CD14-positive monocyte (primary cell): ENCODE data around the gene GLIPR1L2. TPM values are rescaled to one million over a fixed set of nuclear protein-coding genes. Genes with fewer than 3 reads are reported as not detected.
A peak's percentile ranks its signal among the peaks of the same experiment; 100 is the strongest.

Experiments
- DNase-seq, 3 donors: peaks; one replicate each; pipeline ENCODE4 v3.0.0-alpha.2; 2011 to 2022
- H2AFZ ChIP-seq: 2 replicates; pipeline ENCODE4 v1.6.0; 2012; ENCODE audit warnings: mild to moderate bottlenecking, low read depth, low read length, inconsistent platforms; ENCODE audit not compliant: insufficient read depth, poor library complexity, severe bottlenecking
- H3K27ac ChIP-seq, 2 donors: 1 replicate in 1 of 2; 2 replicates in 1 of 2; pipeline ENCODE4 v1.5.1; 2012 to 2013; ENCODE audit warnings: low read length in 2 of 2, control low read depth in 1 of 2, inconsistent platforms in 1 of 2, low read depth in 1 of 2, mild to moderate bottlenecking in 1 of 2
- H3K27me3 ChIP-seq, 2 donors: one replicate each; pipeline versions ENCODE4 v1.6.0 to v1.6.1; 2011 to 2013; ENCODE audit warnings: low read length in 2 of 2; ENCODE audit not compliant: control insufficient read depth in 2 of 2, insufficient read depth in 2 of 2
- H3K36me3 ChIP-seq, 2 donors: replicated peaks in 1 of 2; 1 replicate in 1 of 2; 2 replicates in 1 of 2; pipeline versions ENCODE4 v1.5.1 to v1.6.1; 2012 to 2013; ENCODE audit warnings: low read length in 2 of 2, control low read depth in 1 of 2, inconsistent platforms in 1 of 2, mild to moderate bottlenecking in 1 of 2; ENCODE audit not compliant: insufficient read depth in 2 of 2, control insufficient read depth in 1 of 2
- H3K4me1 ChIP-seq, 2 donors: 1 replicate in 1 of 2; 2 replicates in 1 of 2; pipeline versions ENCODE4 v1.5.1 to v1.6.1; 2012 to 2013; ENCODE audit warnings: low read length in 2 of 2, control low read depth in 1 of 2, inconsistent platforms in 1 of 2, mild to moderate bottlenecking in 1 of 2, moderate library complexity in 1 of 2; ENCODE audit not compliant: insufficient read depth in 2 of 2, control insufficient read depth in 1 of 2
- H3K4me2 ChIP-seq: replicated peaks from 2 replicates; pipeline ENCODE3; 2012; ENCODE audit warnings: low read length, moderate library complexity, mild to moderate bottlenecking; ENCODE audit not compliant: poor library complexity, severe bottlenecking; ENCODE audit errors: extremely low read depth
- H3K4me3 ChIP-seq, 3 experiments: fragments of 200-600 bp in 1 of 3; sonication (generic) in 1 of 3; replicated peaks in 1 of 3; 1 replicate in 2 of 3; 2 replicates in 1 of 3; pipeline ENCODE4 v1.5.1; 2011 to 2013; ENCODE audit warnings: low read length in 3 of 3, mild to moderate bottlenecking in 3 of 3, control low read depth in 2 of 3, low read depth in 2 of 3, inconsistent platforms in 1 of 3, moderate library complexity in 1 of 3
- H3K79me2 ChIP-seq: 2 replicates; pipeline ENCODE4 v1.6.0; 2012; ENCODE audit warnings: mild to moderate bottlenecking, control low read depth, inconsistent platforms, low read length, moderate library complexity; ENCODE audit not compliant: insufficient read depth
- H3K9ac ChIP-seq: 2 replicates; pipeline ENCODE4 v1.6.0; 2017; ENCODE audit warnings: low read length, mild to moderate bottlenecking; ENCODE audit not compliant: insufficient read depth, poor library complexity, severe bottlenecking
- H3K9me3 ChIP-seq, 2 donors: replicated peaks in 1 of 2; 1 replicate in 1 of 2; 2 replicates in 1 of 2; pipeline versions ENCODE4 v1.5.1 to v1.6.1; 2012 to 2013; ENCODE audit warnings: low read length in 2 of 2, control low read depth in 1 of 2; ENCODE audit not compliant: control insufficient read depth in 1 of 2, insufficient read depth in 1 of 2
- H4K20me1 ChIP-seq: 2 replicates; pipeline ENCODE4 v1.6.0; 2012; ENCODE audit warnings: mild to moderate bottlenecking, low read length, control low read depth, moderate library complexity; ENCODE audit not compliant: insufficient read depth
- H3K27ac Mint-ChIP-seq, 7 donors: one replicate each; pipeline ENCODE4 v1.8.0; 2020; ENCODE audit warnings: mild to moderate bottlenecking in 7 of 7, mixed read lengths in 7 of 7, moderate library complexity in 6 of 7, inconsistent platforms in 2 of 7
- H3K27me3 Mint-ChIP-seq, 3 donors: one replicate each; pipeline ENCODE4 v1.8.0; 2021 to 2022; ENCODE audit warnings: low read depth in 3 of 3, mild to moderate bottlenecking in 3 of 3, mixed read lengths in 3 of 3, moderate library complexity in 3 of 3, inconsistent platforms in 1 of 3
- H3K36me3 Mint-ChIP-seq, 2 donors: one replicate each; pipeline ENCODE4 v1.8.0; 2020; ENCODE audit warnings: mixed read lengths in 2 of 2, inconsistent platforms in 1 of 2, mild to moderate bottlenecking in 1 of 2
- H3K4me1 Mint-ChIP-seq: one replicate; pipeline ENCODE4 v1.8.0; 2020; ENCODE audit warnings: mild to moderate bottlenecking, mixed read lengths
- H3K4me3 Mint-ChIP-seq, 2 donors: one replicate each; pipeline ENCODE4 v1.8.0; 2020; ENCODE audit warnings: mild to moderate bottlenecking in 2 of 2, mixed read lengths in 2 of 2, moderate library complexity in 1 of 2
- H3K9me3 Mint-ChIP-seq, 7 donors: one replicate each; pipeline ENCODE4 v1.8.0; 2020 to 2022; ENCODE audit warnings: mixed read lengths in 7 of 7, mild to moderate bottlenecking in 6 of 7, moderate library complexity in 6 of 7, inconsistent platforms in 2 of 7
- CTCF ChIP-seq: fragments of 200-600 bp; IDR thresholded peaks from one replicate; pipeline ENCODE4 v1.8.0; 2022; ENCODE audit warnings: antibody characterized with exemption, mild to moderate bottlenecking
- WGBS: methylation state at CpG from one replicate; pipeline ENCODE4 v1.1.5; 2013; ENCODE audit warnings: missing lambda C conversion rate; ENCODE audit not compliant: insufficient coverage; 5-methylcytosine and 5-hydroxymethylcytosine counted together
- intact Hi-C, 2 donors: fragments of 100-400 bp; cut with micrococcal nuclease; formaldehyde crosslinking; loops; one replicate each; pipeline versions ENCODE4 v1.15.0 to v1.15.1; 2023
- polyA minus RNA-seq: library from RNA; depleted of rRNA, polyadenylated mRNA; stranded (reverse); fragments of >200 nt; gene quantifications from 2 replicates; pipeline ENCODE4 v1.2.3, GENCODE V29; 2012
- polyA plus RNA-seq, 3 donors: library from polyadenylated mRNA; depleted of rRNA in 1 of 3; unstranded in 2 of 3; stranded (reverse) in 1 of 3; fragments of 300-500 nt in 2 of 3; fragments of >200 nt in 1 of 3; fragmentation: Illumina TruSeq in 2 of 3; gene quantifications; 1 replicate in 2 of 3; 2 replicates in 1 of 3; pipeline ENCODE4 v1.2.3, GENCODE V29; 2012 to 2021
- total RNA-seq, 12 experiments: library from RNA in 1 of 12; stranded (reverse) in 1 of 12; fragments of 120-200 nt in 1 of 12; gene quantifications; one replicate each; pipeline ENCODE4 v1.2.4 and lab custom pipeline; 2013 to 2026; ENCODE audit warnings: mixed read lengths in 6 of 12, inconsistent platforms in 1 of 12

The GLIPR1L2 gene
- 0.04 TPM for total RNA-seq (2013)
- polyA plus RNA-seq (under 1 TPM in 2 of 3 donors, not detected in 1; 0.11 to 0.24 TPM), polyA minus RNA-seq (0.16 TPM in 1 of 2 replicates, not detected in the other), total RNA-seq (lab: John Stamatoyannopoulos, UW) (0 to 2.3 (median 0.07) reads per million in 11 experiments)

- Histone ChIP-seq H4K20me1 (no peaks in the 10 kb centered on the region), H3K27me3 (no peaks in the 10 kb centered on the region), H3K36me3 (no peaks in the 10 kb centered on the region), H3K4me2 (peak within 1 kb of the TSS; percentile 81), H2AFZ (peak within 1 kb of the TSS; percentile 93), H3K9me3 (no peaks in the 10 kb centered on the region), H3K9ac (peak within 1 kb of the TSS; percentile 76), H3K79me2 (no peaks in the 10 kb centered on the region), H3K4me1 (peaks cover 11 to 23% of the 10 kb centered on the region in 2 donors), H3K4me3 (peak within 1 kb of the TSS; percentile 44 to 87 (median 82)), H3K27ac (peak within 1 kb of the TSS; percentile 65 to 89)
- WGBS: 8% methylated on average over 31 of the region's 36 CpGs
- intact Hi-C loops: no loop called here
- H3K4me3 Mint-ChIP-seq: peak within 1 kb of the TSS; percentile 85 to 92
- peak within 1 kb of the TSS; percentile 86 to 94 (median 90) for H3K27ac Mint-ChIP-seq
- H3K27me3 Mint-ChIP-seq: peaks cover 0 to 1% (median 0%) of the 10 kb centered on the region in 3 donors
- peak; percentile 93 to 95 (median 94) for DNase-seq
- peaks cover 0 to 3% (median 0%) of the 10 kb centered on the region in 7 donors for H3K9me3 Mint-ChIP-seq
- TF ChIP-seq CTCF: peak; percentile 73
- peaks cover 29% of the 10 kb centered on the region for H3K4me1 Mint-ChIP-seq
- no peaks in the 10 kb centered on the region for H3K36me3 Mint-ChIP-seq
These were observed at the start of gene GLIPR1L2 for GRCh38 chr12:75390899-75391538. Gene GLIPR1L2, plus strand, starts transcription at chr12:75391089. Its CDS starts 28 bp downstream, at chr12:75391117.

DNA sequence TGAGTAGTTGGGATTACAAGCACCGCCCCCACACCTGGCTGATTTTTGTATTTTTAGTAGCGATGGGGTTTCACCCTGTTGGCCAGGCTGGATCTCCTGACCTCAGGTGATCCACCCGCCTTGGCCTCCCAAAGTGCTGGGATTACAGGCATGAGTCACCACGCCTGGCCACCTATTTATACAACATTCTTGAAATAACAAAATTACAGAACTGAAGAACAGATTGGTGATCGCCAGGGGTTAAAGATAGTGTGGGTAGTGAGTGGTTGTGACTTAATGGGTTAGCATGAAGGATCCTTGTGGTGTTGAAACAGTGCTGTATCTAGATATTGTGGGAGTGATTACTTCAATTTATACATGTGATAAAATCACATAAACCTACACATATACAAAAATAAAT is 49.0 kb upstream of the GLIPR1L2 start:
- Histone ChIP-seq H4K20me1 (no peaks in the 10 kb centered on the region), H3K36me3 (no peaks in the 10 kb centered on the region), H3K4me1 (no peaks in the 10 kb centered on the region), H3K27ac (no peak overlapping the region), H2AFZ (no peak overlapping the region), H3K79me2 (no peaks in the 10 kb centered on the region), H3K9me3 (no peaks in the 10 kb centered on the region), H3K4me2 (no peak overlapping the region), H3K4me3 (no peak overlapping the region), H3K9ac (no peak overlapping the region), H3K27me3 (no peaks in the 10 kb centered on the region)
- H3K36me3 Mint-ChIP-seq: no peaks in the 10 kb centered on the region
- H3K4me1 Mint-ChIP-seq: no peaks in the 10 kb centered on the region
- no CpG with 5 or more reads among the region's 5 CpGs for WGBS
- intact Hi-C loops: no loop called here
- H3K4me3 Mint-ChIP-seq: no peak overlapping the region
- peaks cover 0 to 4% (median under 1%) of the 10 kb centered on the region in 3 donors for H3K27me3 Mint-ChIP-seq
- no peak for DNase-seq
- H3K27ac Mint-ChIP-seq: no peak overlapping the region
- H3K9me3 Mint-ChIP-seq: peaks cover 0 to 9% (median 3%) of the 10 kb centered on the region in 7 donors
- TF ChIP-seq CTCF: no peak
